ENCODE measurements around the gene PBOV1.
"Not testable (repeated sequence)": the region's sequence is repeated elsewhere in the genome, so short reads cannot be mapped to it uniquely, and the experiment has no call there.

Gene PBOV1

GRCh38 chr6:138237463-138237862 is 19.2 kb upstream of the PBOV1 start:
- DNase-seq = no peak

GRCh38 chr6:138235693-138236092 is 17.4 kb upstream of the PBOV1 start:
- DNase-seq = no peak

GRCh38 chr6:138235205-138235604 is 16.9 kb upstream of the PBOV1 start:
- DNase-seq = no peak

- no peak for DNase-seq
Observed at GRCh38 chr6:138234363-138234762, 16.1 kb upstream of the PBOV1 start.

- no peak for DNase-seq
Observed at GRCh38 chr6:138231381-138231886, 13.1 kb upstream of the PBOV1 start.

- no peak for DNase-seq
Observed at GRCh38 chr6:138230759-138231380, 12.6 kb upstream of the PBOV1 start.

GRCh38 chr6:138230221-138230620 is 11.9 kb upstream of the PBOV1 start:
- DNase-seq = no peak

- no peak for DNase-seq
Observed at GRCh38 chr6:138229663-138230179, 11.4 kb upstream of the PBOV1 start.

- no peak for DNase-seq
Observed at GRCh38 chr6:138229072-138229471, 10.8 kb upstream of the PBOV1 start.

GRCh38 chr6:138227316-138227781 is 9.1 kb upstream of the PBOV1 start:
- DNase-seq = no peak

- DNase-seq = no peak
Observed at GRCh38 chr6:138226700-138227315, 8.5 kb upstream of the PBOV1 start.

- DNase-seq = no peak
Observed at GRCh38 chr6:138225953-138226352, 7.7 kb upstream of the PBOV1 start.

- DNase-seq = no peak
Observed at GRCh38 chr6:138222901-138223546, 4.7 kb upstream of the PBOV1 start.

- DNase-seq = no peak
Observed at GRCh38 chr6:138219901-138220300, 1.6 kb upstream of the PBOV1 start.

GRCh38 chr6:138219398-138219797 is 1.1 kb upstream of the PBOV1 start:
- no peak for DNase-seq

GRCh38 chr6:138215093-138215782 is 3.1 kb downstream of the PBOV1 start:
- DNase-seq = no peak

- DNase-seq = not testable (repeated sequence)
Observed at GRCh38 chr6:138212530-138212929, 5.8 kb downstream of the PBOV1 start.

GRCh38 chr6:138211601-138212000 is 6.7 kb downstream of the PBOV1 start:
- no peak for DNase-seq

- DNase-seq = no peak
Observed at GRCh38 chr6:138211048-138211581, 7.2 kb downstream of the PBOV1 start.

GRCh38 chr6:138206862-138207261 is 11.4 kb downstream of the PBOV1 start:
- DNase-seq = no peak

- no peak for DNase-seq
Observed at GRCh38 chr6:138205437-138206094, 12.7 kb downstream of the PBOV1 start.

GRCh38 chr6:138204792-138205384 is 13.4 kb downstream of the PBOV1 start:
- no peak for DNase-seq

Measured in DMS 273 treated with DMSO at 0.1 percent for 48 hours (cell line).